IMR-90 (cell line): ENCODE data around the gene CDO1. TPM values are rescaled to one million over a fixed set of nuclear protein-coding genes. Genes with fewer than 3 reads are reported as not detected.

ENCODE experiments used
- ATAC-seq: fragments of 200-7000 bp; cut with Tn5 transposase; 2 replicates; pipeline ENCODE4 v1.9.1; 2020; ENCODE audit warnings: low read depth, mild to moderate bottlenecking, moderate library complexity
- BruUV-seq: library from RNA; stranded (reverse); fragments of 400-500 nt; replicated peaks from 2 replicates; lab custom pipeline; 2021; lab: Mats Ljungman, UMichigan
- CTCF ChIA-PET: fragments of 300-600 bp; formaldehyde crosslinking; extraction: SDS; loops from one replicate; lab custom pipeline; 2021; ENCODE audit warnings: antibody characterized with exemption; lab: Yijun Ruan, JAX
- POLR2A ChIA-PET: fragments of 300-600 bp; sonication (Branson Sonifier 250); formaldehyde crosslinking; loops from one replicate; lab custom pipeline; 2022; ENCODE audit warnings: antibody characterized with exemption; ENCODE audit not compliant: unreplicated experiment; lab: Charles Lee
- DNase-seq: peaks from one replicate; pipeline ENCODE4 v3.0.0; 2013
- H2AFZ ChIP-seq: replicated peaks from 2 replicates; pipeline ENCODE3; 2013; ENCODE audit warnings: low read length, mild to moderate bottlenecking; ENCODE audit not compliant: poor library complexity
- H2AK5ac ChIP-seq: 2 replicates; pipeline ENCODE4 v1.6.1; 2013; ENCODE audit warnings: low read depth, low read length, inconsistent platforms
- H2AK9ac ChIP-seq: replicated peaks from 2 replicates; pipeline ENCODE3; 2013; ENCODE audit warnings: mild to moderate bottlenecking, low read depth, low read length, moderate library complexity; ENCODE audit not compliant: poor library complexity
- H2BK120ac ChIP-seq: 2 replicates; pipeline ENCODE4 v1.6.1; 2013; ENCODE audit warnings: low read depth, low read length, inconsistent platforms
- H2BK15ac ChIP-seq: 3 replicates; pipeline ENCODE4 v1.6.1; 2013; ENCODE audit warnings: low read depth, low read length, inconsistent platforms
- H2BK20ac ChIP-seq: 2 replicates; pipeline ENCODE4 v1.6.1; 2013; ENCODE audit warnings: low read depth, mild to moderate bottlenecking, inconsistent platforms, low read length, moderate library complexity
- H2BK5ac ChIP-seq: 2 replicates; pipeline ENCODE4 v1.6.1; 2013; ENCODE audit warnings: mild to moderate bottlenecking, low read depth, low read length, inconsistent platforms; ENCODE audit not compliant: poor library complexity, severe bottlenecking
- H3K14ac ChIP-seq: replicated peaks from 2 replicates; pipeline ENCODE4 v1.6.1; 2013; ENCODE audit warnings: low read depth, low read length, inconsistent platforms
- H3K18ac ChIP-seq: 2 replicates; pipeline ENCODE4 v1.6.1; 2013; ENCODE audit warnings: low read depth, low read length, control low read depth
- H3K23ac ChIP-seq: 2 replicates; pipeline ENCODE4 v1.6.1; 2013; ENCODE audit warnings: low read depth, low read length, inconsistent platforms
- H3K27ac ChIP-seq: 2 replicates; pipeline ENCODE4 v1.5.1; 2013; ENCODE audit warnings: mild to moderate bottlenecking, control low read depth, low read length; ENCODE audit not compliant: insufficient read depth
- H3K27me3 ChIP-seq: 2 replicates; pipeline ENCODE4 v1.6.1; 2013; ENCODE audit warnings: low read length; ENCODE audit not compliant: control insufficient read depth, insufficient read depth
- H3K36me3 ChIP-seq: 2 replicates; pipeline ENCODE4 v1.6.1; 2013; ENCODE audit warnings: low read length, mixed read lengths; ENCODE audit not compliant: control insufficient read depth, insufficient read depth
- H3K4ac ChIP-seq: 2 replicates; pipeline ENCODE4 v1.6.1; 2013; ENCODE audit warnings: low read depth, low read length, inconsistent platforms
- H3K4me1 ChIP-seq: 2 replicates; pipeline ENCODE4 v1.6.1; 2013; ENCODE audit warnings: low read length, mixed read lengths; ENCODE audit not compliant: control insufficient read depth, insufficient read depth
- H3K4me2 ChIP-seq: 2 replicates; pipeline ENCODE4 v1.6.1; 2013; ENCODE audit warnings: low read depth, mild to moderate bottlenecking, control low read depth, low read length, moderate library complexity
- H3K4me3 ChIP-seq: 2 replicates; pipeline ENCODE4 v1.5.1; 2013; ENCODE audit warnings: low read depth, mild to moderate bottlenecking, control low read depth, low read length, moderate library complexity; ENCODE audit not compliant: insufficient read depth
- H3K56ac ChIP-seq: 2 replicates; pipeline ENCODE4 v1.6.1; 2013; ENCODE audit warnings: low read length, inconsistent platforms; ENCODE audit not compliant: insufficient read depth; ENCODE audit errors: extremely low read depth
- H3K79me1 ChIP-seq, 2 experiments: 2 replicates each; pipeline ENCODE4 v1.6.1; 2013; ENCODE audit warnings: low read length in 2 of 2, inconsistent platforms in 1 of 2, low read depth in 1 of 2
- H3K9ac ChIP-seq: 2 replicates; pipeline ENCODE4 v1.6.1; 2013; ENCODE audit warnings: low read depth, low read length, control low read depth
- H3K9me1 ChIP-seq: 2 replicates; pipeline ENCODE4 v1.6.1; 2013; ENCODE audit warnings: low read length, inconsistent platforms; ENCODE audit not compliant: insufficient read depth
- H3K9me3 ChIP-seq: 2 replicates; pipeline ENCODE4 v1.6.1; 2013; ENCODE audit warnings: low read length; ENCODE audit not compliant: control insufficient read depth, insufficient read depth
- H4K20me1 ChIP-seq: 2 replicates; pipeline ENCODE4 v1.6.1; 2013; ENCODE audit warnings: low read length, inconsistent platforms; ENCODE audit not compliant: insufficient read depth
- H4K5ac ChIP-seq: 2 replicates; pipeline ENCODE4 v1.6.1; 2013; ENCODE audit warnings: mild to moderate bottlenecking, low read depth, low read length, control low read depth
- H4K8ac ChIP-seq, 2 experiments: 2 replicates each; pipeline ENCODE4 v1.6.1; 2013; ENCODE audit warnings: low read depth in 2 of 2, low read length in 2 of 2, control low read depth in 1 of 2, inconsistent platforms in 1 of 2
- H4K91ac ChIP-seq: 2 replicates; pipeline ENCODE4 v1.6.1; 2013; ENCODE audit warnings: low read depth, low read length, inconsistent platforms; ENCODE audit not compliant: insufficient read depth
- BHLHE40 ChIP-seq: fragments of 150-350 bp; IDR thresholded peaks from 2 replicates; pipeline ENCODE4 v1.6.1; 2016; ENCODE audit warnings: mild to moderate bottlenecking, low read depth, low read length
- CEBPB ChIP-seq: IDR thresholded peaks from 2 replicates; pipeline ENCODE4 v1.6.1; 2012; ENCODE audit warnings: low read depth, low read length, improper control_type of control experiment
- CHD1 ChIP-seq: IDR thresholded peaks from 2 replicates; pipeline ENCODE4 v1.6.1; 2012; ENCODE audit warnings: low read depth, low read length, improper control_type of control experiment
- FOS ChIP-seq: fragments of 150-350 bp; IDR thresholded peaks from 2 replicates; pipeline ENCODE4 v1.6.1; 2016; ENCODE audit warnings: low read depth, low read length
- MAFK ChIP-seq: IDR thresholded peaks from 2 replicates; pipeline ENCODE4 v1.6.1; 2012; ENCODE audit warnings: low read depth, low read length, improper control_type of control experiment
- MAZ ChIP-seq: IDR thresholded peaks from 2 replicates; pipeline ENCODE4 v1.6.1; 2012; ENCODE audit warnings: low read depth, mild to moderate bottlenecking, low read length, improper control_type of control experiment, moderate library complexity, borderline replicate concordance
- MXI1 ChIP-seq: IDR thresholded peaks from 2 replicates; pipeline ENCODE4 v1.6.1; 2012; ENCODE audit warnings: low read depth, mild to moderate bottlenecking, low read length, moderate library complexity, borderline replicate concordance
- NFE2L2 ChIP-seq: fragments of 150-350 bp; IDR thresholded peaks from 2 replicates; pipeline ENCODE4 v1.6.1; 2016; ENCODE audit warnings: low read depth, mild to moderate bottlenecking, low read length
- POLR2A ChIP-seq: IDR thresholded peaks from 2 replicates; pipeline ENCODE4 v1.6.1; 2012; ENCODE audit warnings: mild to moderate bottlenecking, low read depth, low read length
- RAD21 ChIP-seq: IDR thresholded peaks from 2 replicates; pipeline ENCODE4 v1.6.1; 2012; ENCODE audit warnings: low read length, improper control_type of control experiment
- RCOR1 ChIP-seq: IDR thresholded peaks from 2 replicates; pipeline ENCODE4 v1.6.1; 2012; ENCODE audit warnings: mild to moderate bottlenecking, low read length, improper control_type of control experiment; ENCODE audit not compliant: insufficient replicate concordance
- RFX5 ChIP-seq: IDR thresholded peaks from 2 replicates; pipeline ENCODE4 v1.8.0; 2012; ENCODE audit warnings: low read depth, mild to moderate bottlenecking, low read length, moderate library complexity
- SMC3 ChIP-seq: fragments of 150-350 bp; IDR thresholded peaks from 2 replicates; pipeline ENCODE4 v1.6.1; 2016; ENCODE audit warnings: low read depth, mild to moderate bottlenecking, antibody characterized with exemption, low read length, moderate library complexity
- WGBS, 2 experiments: methylation state at CpG; one replicate each; pipeline versions ENCODE4 v1.1.5 to v1.1.7; 2013; ENCODE audit warnings: missing lambda C conversion rate in 2 of 2; ENCODE audit not compliant: insufficient read length in 1 of 2; ENCODE audit errors: extremely low coverage in 2 of 2; 5-methylcytosine and 5-hydroxymethylcytosine counted together
- dilution Hi-C: fragments of 300-500 bp; cut with HindIII; formaldehyde crosslinking; loops from one replicate; pipeline ENCODE4 v1.14.3; 2018; ENCODE audit warnings: low sequenced_read_pairs; ENCODE audit not compliant: unreplicated experiment
- in situ Hi-C: fragments of 300-500 bp; cut with MboI; formaldehyde crosslinking; loops from 3 replicates; pipeline ENCODE4 v1.14.3; 2019; ENCODE audit warnings: low sequenced_read_pairs, inconsistent platforms, mixed read lengths
- intact Hi-C: fragments of 100-400 bp; cut with micrococcal nuclease; formaldehyde crosslinking; loops from 2 replicates; pipeline ENCODE4 v1.10.0; 2022
- polyA plus RNA-seq, 3 experiments: library from polyadenylated mRNA; depleted of rRNA; stranded (reverse); fragments of >200 nt; gene quantifications; 2 replicates each; pipeline ENCODE4 v1.2.3, GENCODE V29; 2012; ENCODE audit warnings: low replicate concordance in 1 of 3
- total RNA-seq: library from RNA; depleted of rRNA; stranded (reverse); fragments of >200 nt; gene quantifications from 2 replicates; pipeline ENCODE4 v1.2.3, GENCODE V29; 2012
- TF ChIP-seq, protein P1 (sequence below): fragments of 150-350 bp; IDR thresholded peaks from 2 replicates; pipeline ENCODE4 v1.6.1; 2017; ENCODE audit warnings: mild to moderate bottlenecking, antibody characterized with exemption, low read length, low read depth
- TF ChIP-seq, protein P2 (sequence below): fragments of 150-350 bp; IDR thresholded peaks from 2 replicates; pipeline ENCODE4 v1.6.1; 2016; ENCODE audit warnings: low read depth, mild to moderate bottlenecking, low read length, moderate library complexity, borderline replicate concordance
- TF ChIP-seq, protein P3 (sequence below): conservative IDR thresholded peaks from 2 replicates; pipeline ENCODE4 v1.5.1; 2012; ENCODE audit warnings: mild to moderate bottlenecking, low read depth, low read length, improper control_type of control experiment

The CDO1 gene
- total and polyA plus RNA-seq, 2 of the 4 experiments (the other 2 are of a cell fraction), result 4.8 to 8.6 TPM

DNA sequence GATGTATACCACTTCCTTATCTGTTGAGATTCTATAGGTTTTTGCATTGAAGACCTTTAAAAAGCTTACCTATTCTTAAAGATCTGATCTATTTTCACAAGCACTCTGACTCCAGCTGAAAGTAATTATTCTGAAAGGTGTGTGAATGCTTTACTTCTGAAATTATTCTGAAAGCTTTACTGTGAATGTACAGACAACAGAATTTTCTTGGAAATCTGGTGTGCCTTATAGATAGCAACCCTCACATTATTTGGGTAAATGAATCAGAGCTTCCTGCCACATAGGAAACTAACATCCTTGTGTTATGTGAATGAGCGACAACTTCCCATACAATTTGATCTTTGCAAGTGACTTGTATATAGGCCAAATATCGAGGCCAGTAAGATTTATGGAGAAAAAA, 6.5 kb downstream of the CDO1 start:
- H2AK5ac ChIP-seq, result no peak overlapping the region
- H3K56ac ChIP-seq, result no peak overlapping the region
- no CpG with 5 or more reads among the region's 2 CpGs for WGBS, 2 experiments
- H3K18ac ChIP-seq, result no peak overlapping the region
- H3K79me1 ChIP-seq, result no peaks in the 10 kb centered on the region
- DNase-seq (no peak), ATAC-seq (no peak)
- ChIA-PET CTCF (no interaction called here), POLR2A (no interaction called here)
- in situ Hi-C loops, result loop anchor here (10.0 kb wide), 1 partner anchor 165 kb away; no protein-coding TSS in a partner anchor
- no peak overlapping the region for H2BK15ac ChIP-seq
- intact Hi-C loops, result no loop called here
- H3K9me3 ChIP-seq, result no peaks in the 10 kb centered on the region
- no peaks in the 10 kb centered on the region for H3K4me1 ChIP-seq
- H3K9me1 ChIP-seq, result no peaks in the 10 kb centered on the region
- H3K27me3 ChIP-seq, result peaks cover 11% of the 10 kb centered on the region
- H3K27ac ChIP-seq, result no peak overlapping the region
- BruUV-seq, result no TSS peak
- H2BK20ac ChIP-seq, result no peak overlapping the region
- dilution Hi-C loops, result no loop called here
- H3K14ac ChIP-seq, result no peak overlapping the region
- no peak overlapping the region for H3K23ac ChIP-seq
- H4K8ac ChIP-seq, result no peak overlapping the region
- H3K4me3 ChIP-seq, result no peak overlapping the region
- no peak overlapping the region for H2AFZ ChIP-seq
- no peak overlapping the region for H2AK9ac ChIP-seq
- no peak overlapping the region for H3K9ac ChIP-seq
- H4K20me1 ChIP-seq, result no peaks in the 10 kb centered on the region
- no peak overlapping the region for H3K4me2 ChIP-seq
- no peaks in the 10 kb centered on the region for H3K36me3 ChIP-seq
- no peak overlapping the region for H3K4ac ChIP-seq
- H4K5ac ChIP-seq, result no peak overlapping the region
- no peak overlapping the region for H2BK120ac ChIP-seq
- TF ChIP-seq MAFK (no peak), MAZ (no peak), SMC3 (no peak), CEBPB (no peak), MXI1 (no peak), BHLHE40 (no peak), CHD1 (no peak), RAD21 (no peak), POLR2A (no peak), NFE2L2 (no peak), FOS (no peak), RFX5 (no peak), RCOR1 (no peak)
- TF ChIP-seq, protein P1, sequence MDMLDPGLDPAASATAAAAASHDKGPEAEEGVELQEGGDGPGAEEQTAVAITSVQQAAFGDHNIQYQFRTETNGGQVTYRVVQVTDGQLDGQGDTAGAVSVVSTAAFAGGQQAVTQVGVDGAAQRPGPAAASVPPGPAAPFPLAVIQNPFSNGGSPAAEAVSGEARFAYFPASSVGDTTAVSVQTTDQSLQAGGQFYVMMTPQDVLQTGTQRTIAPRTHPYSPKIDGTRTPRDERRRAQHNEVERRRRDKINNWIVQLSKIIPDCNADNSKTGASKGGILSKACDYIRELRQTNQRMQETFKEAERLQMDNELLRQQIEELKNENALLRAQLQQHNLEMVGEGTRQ, result no peak
- TF ChIP-seq, protein P2, sequence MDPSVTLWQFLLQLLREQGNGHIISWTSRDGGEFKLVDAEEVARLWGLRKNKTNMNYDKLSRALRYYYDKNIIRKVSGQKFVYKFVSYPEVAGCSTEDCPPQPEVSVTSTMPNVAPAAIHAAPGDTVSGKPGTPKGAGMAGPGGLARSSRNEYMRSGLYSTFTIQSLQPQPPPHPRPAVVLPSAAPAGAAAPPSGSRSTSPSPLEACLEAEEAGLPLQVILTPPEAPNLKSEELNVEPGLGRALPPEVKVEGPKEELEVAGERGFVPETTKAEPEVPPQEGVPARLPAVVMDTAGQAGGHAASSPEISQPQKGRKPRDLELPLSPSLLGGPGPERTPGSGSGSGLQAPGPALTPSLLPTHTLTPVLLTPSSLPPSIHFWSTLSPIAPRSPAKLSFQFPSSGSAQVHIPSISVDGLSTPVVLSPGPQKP, result no peak
- TF ChIP-seq, protein P3, sequence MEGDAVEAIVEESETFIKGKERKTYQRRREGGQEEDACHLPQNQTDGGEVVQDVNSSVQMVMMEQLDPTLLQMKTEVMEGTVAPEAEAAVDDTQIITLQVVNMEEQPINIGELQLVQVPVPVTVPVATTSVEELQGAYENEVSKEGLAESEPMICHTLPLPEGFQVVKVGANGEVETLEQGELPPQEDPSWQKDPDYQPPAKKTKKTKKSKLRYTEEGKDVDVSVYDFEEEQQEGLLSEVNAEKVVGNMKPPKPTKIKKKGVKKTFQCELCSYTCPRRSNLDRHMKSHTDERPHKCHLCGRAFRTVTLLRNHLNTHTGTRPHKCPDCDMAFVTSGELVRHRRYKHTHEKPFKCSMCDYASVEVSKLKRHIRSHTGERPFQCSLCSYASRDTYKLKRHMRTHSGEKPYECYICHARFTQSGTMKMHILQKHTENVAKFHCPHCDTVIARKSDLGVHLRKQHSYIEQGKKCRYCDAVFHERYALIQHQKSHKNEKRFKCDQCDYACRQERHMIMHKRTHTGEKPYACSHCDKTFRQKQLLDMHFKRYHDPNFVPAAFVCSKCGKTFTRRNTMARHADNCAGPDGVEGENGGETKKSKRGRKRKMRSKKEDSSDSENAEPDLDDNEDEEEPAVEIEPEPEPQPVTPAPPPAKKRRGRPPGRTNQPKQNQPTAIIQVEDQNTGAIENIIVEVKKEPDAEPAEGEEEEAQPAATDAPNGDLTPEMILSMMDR, result no peak
- no peak overlapping the region for H2BK5ac ChIP-seq
- H4K91ac ChIP-seq, result no peak overlapping the region
